ENCODE data around the gene TBX4. TPM values are rescaled to one million over a fixed set of nuclear protein-coding genes. Genes with fewer than 3 reads are reported as not detected.

Gene TBX4
- total RNA-seq, 1 donor from 2014 or later: 8.4 TPM

Other genes with a start within 250 kb of the TBX4 start
- gene TBX2, start 52.6 kb upstream of the TBX4 start, total RNA-seq: 5.2 TPM
- not detected for gene NACA2, start 138.8 kb downstream of the TBX4 start, total RNA-seq